WTC11 (cell line): Measurements from ENCODE around the gene MYLK2. TPM values are rescaled to one million over a fixed set of nuclear protein-coding genes. Genes with fewer than 3 reads are reported as not detected.
A peak's percentile ranks its signal among the peaks of the same experiment; 100 is the strongest.

Source experiments
- ATAC-seq: fragments of 200-7000 bp; cut with Tn5 transposase; 2 replicates; pipeline ENCODE4 v1.10.0; 2021; ENCODE audit warnings: mild to moderate bottlenecking, moderate library complexity
- CTCF ChIA-PET: fragments of 300-600 bp; sonication (Branson Sonifier 250); formaldehyde crosslinking; loops from one replicate; lab custom pipeline; 2021; ENCODE audit warnings: antibody characterized with exemption; lab: Charles Lee
- POLR2A ChIA-PET: fragments of 350-600 bp; sonication (Branson Sonifier 250); formaldehyde crosslinking; loops from one replicate; lab custom pipeline; 2021; ENCODE audit warnings: antibody characterized with exemption; lab: Charles Lee
- DNase-seq: peaks from one replicate; pipeline ENCODE4 v3.0.0; 2021; ENCODE audit warnings: low spot score
- H3K27ac Mint-ChIP-seq: 2 replicates; pipeline ENCODE4 v1.8.0; 2021; ENCODE audit warnings: mixed read lengths
- H3K27me3 Mint-ChIP-seq: 2 replicates; pipeline ENCODE4 v1.8.0; 2021; ENCODE audit warnings: low read depth, mild to moderate bottlenecking, moderate library complexity, mixed read lengths
- H3K36me3 Mint-ChIP-seq: 2 replicates; pipeline ENCODE4 v1.8.0; 2021; ENCODE audit warnings: mixed read lengths
- H3K4me1 Mint-ChIP-seq: 2 replicates; pipeline ENCODE4 v1.8.0; 2022; ENCODE audit warnings: mixed read lengths
- H3K4me3 Mint-ChIP-seq: 2 replicates; pipeline ENCODE4 v1.8.0; 2021; ENCODE audit warnings: mild to moderate bottlenecking, moderate library complexity, mixed read lengths
- H3K9me3 Mint-ChIP-seq: 2 replicates; pipeline ENCODE4 v1.8.0; 2021; ENCODE audit warnings: mixed read lengths
- AFF4 ChIP-seq: sonication (generic); formaldehyde crosslinking; IDR thresholded peaks from 2 replicates; pipeline ENCODE4 v1.8.1; 2023; ENCODE audit warnings: mild to moderate bottlenecking, missing genetic modification reagents, borderline replicate concordance
- CDX4 ChIP-seq: fragments of 250-450 bp; sonication (Bioruptor Pico); IDR thresholded peaks from 2 replicates; pipeline ENCODE4 v1.9.0; 2021; ENCODE audit warnings: moderate library complexity, mild to moderate bottlenecking, inconsistent platforms, borderline replicate concordance
- CTCF ChIP-seq: fragments of 200-600 bp; IDR thresholded peaks from 2 replicates; pipeline ENCODE4 v1.8.0; 2022; ENCODE audit warnings: antibody characterized with exemption
- FOXK1 ChIP-seq: sonication (generic); formaldehyde crosslinking; IDR thresholded peaks from 2 replicates; pipeline ENCODE4 v1.8.0; 2022; ENCODE audit warnings: mild to moderate bottlenecking, moderate library complexity, missing genetic modification reagents
- GRHL2 ChIP-seq: fragments of 250-450 bp; sonication (Bioruptor Pico); IDR thresholded peaks from 2 replicates; pipeline ENCODE4 v1.8.0; 2022; ENCODE audit warnings: mild to moderate bottlenecking, moderate library complexity; ENCODE audit not compliant: insufficient replicate concordance, severe bottlenecking
- HMGA2 ChIP-seq: fragments of 250-450 bp; sonication (Bioruptor Pico); IDR thresholded peaks from 2 replicates; pipeline ENCODE4 v1.4.0; 2021; ENCODE audit warnings: mild to moderate bottlenecking, moderate library complexity
- NFE2L1 ChIP-seq: sonication (generic); formaldehyde crosslinking; IDR thresholded peaks from 2 replicates; pipeline ENCODE4 v1.8.1; 2023; ENCODE audit warnings: missing genetic modification reagents
- NR1H2 ChIP-seq: sonication (generic); formaldehyde crosslinking; IDR thresholded peaks from 2 replicates; pipeline ENCODE4 v1.9.0; 2021; ENCODE audit warnings: mild to moderate bottlenecking, moderate library complexity, missing genetic modification reagents
- RORB ChIP-seq: fragments of 250-450 bp; sonication (Bioruptor Pico); IDR thresholded peaks from 2 replicates; pipeline ENCODE4 v1.9.0; 2021; ENCODE audit warnings: mild to moderate bottlenecking
- STAT6 ChIP-seq: sonication (generic); formaldehyde crosslinking; conservative IDR thresholded peaks from 2 replicates; pipeline ENCODE4 v1.8.1; 2023; ENCODE audit warnings: mild to moderate bottlenecking, low read depth, missing genetic modification reagents, moderate library complexity
- ZBTB21 ChIP-seq: sonication (generic); formaldehyde crosslinking; IDR thresholded peaks from 2 replicates; pipeline ENCODE4 v1.8.1; 2023; ENCODE audit warnings: mild to moderate bottlenecking, missing genetic modification reagents, borderline replicate concordance
- ZNF138 ChIP-seq: sonication (generic); formaldehyde crosslinking; conservative IDR thresholded peaks from 2 replicates; pipeline ENCODE4 v1.8.1; 2022; ENCODE audit warnings: mild to moderate bottlenecking, moderate library complexity, missing genetic modification reagents
- ZNF219 ChIP-seq: sonication (generic); formaldehyde crosslinking; IDR thresholded peaks from 2 replicates; pipeline ENCODE4 v1.8.0; 2023; ENCODE audit warnings: missing genetic modification reagents, mild to moderate bottlenecking, borderline replicate concordance
- ZNF532 ChIP-seq: fragments of 250-450 bp; sonication (Bioruptor Pico); IDR thresholded peaks from 2 replicates; pipeline ENCODE4 v1.9.0; 2021; ENCODE audit warnings: mild to moderate bottlenecking, borderline replicate concordance
- total RNA-seq: library from RNA; stranded (reverse); gene quantifications from 3 replicates; pipeline ENCODE4 v1.2.3, GENCODE V29; 2021

MYLK2 gene
- total RNA-seq, 1 experiment from 2014 or later = 0.28 TPM

- TF ChIP-seq NFE2L1 (CRISPR knock-in tag) (no peak), ZNF532 (CRISPR knock-in tag) (no peak), ZNF219 (no peak), RORB (CRISPR knock-in tag) (no peak)
- no peak for ATAC-seq
- CTCF ChIA-PET = interaction anchor here (0.7 to 2.2 kb wide), 7 partner anchors 9 to 147 kb away, joined by 3 to 22 read pairs (median 6); partner anchors contain the start of gene PDRG1
- Mint-ChIP-seq H3K9me3 (no peaks in the 10 kb centered on the region), H3K4me3 (peak overlapping the region; percentile 76), H3K4me1 (peaks cover 14% of the 10 kb centered on the region), H3K27ac (no peak overlapping the region), H3K36me3 (no peaks in the 10 kb centered on the region), H3K27me3 (peaks cover 59% of the 10 kb centered on the region)
- no peak for DNase-seq
- POLR2A ChIA-PET = interaction anchor here (0.9 to 1.0 kb wide), 2 partner anchors 11 to 97 kb away, joined by 3 to 6 read pairs; partner anchors contain the start of gene XKR7
Measured at GRCh38 chr20:31870726-31871617, 51.8 kb downstream of the MYLK2 start.

GRCh38 chr20:31871618-31871954 lies 52.4 kb downstream of the MYLK2 start:
- ChIA-PET POLR2A (interaction anchor here (0.9 kb wide), 1 partner anchor 96 kb away, joined by 3 read pairs; the partner anchor contains the start of gene XKR7), CTCF (interaction anchor here (0.7 to 2.2 kb wide), 7 partner anchors 8 to 146 kb away, joined by 3 to 22 read pairs (median 6); partner anchors contain the start of gene PDRG1)
- ATAC-seq (no peak), DNase-seq (no peak)
- no peak overlapping the region for H3K27ac Mint-ChIP-seq
- no peak overlapping the region for H3K4me3 Mint-ChIP-seq
- peaks cover 57% of the 10 kb centered on the region for H3K27me3 Mint-ChIP-seq
- no peaks in the 10 kb centered on the region for H3K36me3 Mint-ChIP-seq
- H3K9me3 Mint-ChIP-seq = no peaks in the 10 kb centered on the region
- peaks cover 14% of the 10 kb centered on the region for H3K4me1 Mint-ChIP-seq
- TF ChIP-seq NR1H2 = no peak
- TF ChIP-seq AFF4 (CRISPR knock-in tag) = no peak
- TF ChIP-seq STAT6 (CRISPR knock-in tag) = no peak
- TF ChIP-seq ZBTB21 = no peak
- no peak for TF ChIP-seq RORB (CRISPR knock-in tag)
- no peak for TF ChIP-seq ZNF532 (CRISPR knock-in tag)
- no peak for TF ChIP-seq FOXK1
- TF ChIP-seq CTCF = no peak
- TF ChIP-seq HMGA2 (CRISPR knock-in tag) = no peak
- no peak for TF ChIP-seq CDX4
- no peak for TF ChIP-seq ZNF138
- no peak for TF ChIP-seq GRHL2 (CRISPR knock-in tag)
